WTC11 (cell line): Measurements from ENCODE around the gene NLGN1. TPM values are rescaled to one million over a fixed set of nuclear protein-coding genes. Genes with fewer than 3 reads are reported as not detected.

Source experiments
- ATAC-seq: fragments of 200-7000 bp; cut with Tn5 transposase; 2 replicates; pipeline ENCODE4 v1.10.0; 2021; ENCODE audit warnings: mild to moderate bottlenecking, moderate library complexity
- CTCF ChIA-PET: fragments of 300-600 bp; sonication (Branson Sonifier 250); formaldehyde crosslinking; loops from one replicate; lab custom pipeline; 2021; ENCODE audit warnings: antibody characterized with exemption; lab: Charles Lee
- POLR2A ChIA-PET: fragments of 350-600 bp; sonication (Branson Sonifier 250); formaldehyde crosslinking; loops from one replicate; lab custom pipeline; 2021; ENCODE audit warnings: antibody characterized with exemption; lab: Charles Lee
- DNase-seq: peaks from one replicate; pipeline ENCODE4 v3.0.0; 2021; ENCODE audit warnings: low spot score
- H3K27ac Mint-ChIP-seq: 2 replicates; pipeline ENCODE4 v1.8.0; 2021; ENCODE audit warnings: mixed read lengths
- H3K27me3 Mint-ChIP-seq: 2 replicates; pipeline ENCODE4 v1.8.0; 2021; ENCODE audit warnings: low read depth, mild to moderate bottlenecking, moderate library complexity, mixed read lengths
- H3K36me3 Mint-ChIP-seq: 2 replicates; pipeline ENCODE4 v1.8.0; 2021; ENCODE audit warnings: mixed read lengths
- H3K4me1 Mint-ChIP-seq: 2 replicates; pipeline ENCODE4 v1.8.0; 2022; ENCODE audit warnings: mixed read lengths
- H3K4me3 Mint-ChIP-seq: 2 replicates; pipeline ENCODE4 v1.8.0; 2021; ENCODE audit warnings: mild to moderate bottlenecking, moderate library complexity, mixed read lengths
- H3K9me3 Mint-ChIP-seq: 2 replicates; pipeline ENCODE4 v1.8.0; 2021; ENCODE audit warnings: mixed read lengths
- AFF4 ChIP-seq: sonication (generic); formaldehyde crosslinking; IDR thresholded peaks from 2 replicates; pipeline ENCODE4 v1.8.1; 2023; ENCODE audit warnings: mild to moderate bottlenecking, missing genetic modification reagents, borderline replicate concordance
- ATF1 ChIP-seq: sonication (generic); formaldehyde crosslinking; IDR thresholded peaks from 2 replicates; pipeline ENCODE4 v1.8.1; 2023; ENCODE audit warnings: mild to moderate bottlenecking, moderate library complexity, missing genetic modification reagents
- CBFB ChIP-seq: sonication (generic); formaldehyde crosslinking; IDR thresholded peaks from 2 replicates; pipeline ENCODE4 v1.8.1; 2022; ENCODE audit warnings: mild to moderate bottlenecking, low read depth, missing genetic modification reagents
- ETV6 ChIP-seq: sonication (generic); formaldehyde crosslinking; IDR thresholded peaks from 2 replicates; pipeline ENCODE4 v1.8.1; 2022; ENCODE audit warnings: mild to moderate bottlenecking, missing genetic modification reagents
- FOXK1 ChIP-seq: sonication (generic); formaldehyde crosslinking; IDR thresholded peaks from 2 replicates; pipeline ENCODE4 v1.8.0; 2022; ENCODE audit warnings: mild to moderate bottlenecking, moderate library complexity, missing genetic modification reagents
- JAZF1 ChIP-seq: fragments of 250-450 bp; sonication (Bioruptor Pico); IDR thresholded peaks from 2 replicates; pipeline ENCODE4 v1.9.0; 2021; ENCODE audit warnings: moderate library complexity, mild to moderate bottlenecking, inconsistent platforms
- KAT7 ChIP-seq: sonication (generic); formaldehyde crosslinking; IDR thresholded peaks from 2 replicates; pipeline ENCODE4 v1.8.1; 2023; ENCODE audit warnings: missing genetic modification reagents, mild to moderate bottlenecking, borderline replicate concordance
- TCF7 ChIP-seq: sonication (generic); formaldehyde crosslinking; IDR thresholded peaks from 2 replicates; pipeline ENCODE4 v1.8.0; 2022; ENCODE audit warnings: mild to moderate bottlenecking, low read depth, missing genetic modification reagents, moderate library complexity
- TP53 ChIP-seq: sonication (generic); formaldehyde crosslinking; IDR thresholded peaks from 2 replicates; pipeline ENCODE4 v1.8.1; 2023; ENCODE audit warnings: mild to moderate bottlenecking, missing genetic modification reagents
- ZNF121 ChIP-seq: sonication (generic); formaldehyde crosslinking; IDR thresholded peaks from 2 replicates; pipeline ENCODE4 v1.8.0; 2023; ENCODE audit warnings: missing genetic modification reagents
- ZSCAN18 ChIP-seq: fragments of 250-450 bp; sonication (Bioruptor Pico); IDR thresholded peaks from 2 replicates; pipeline ENCODE4 v2.1.2; 2022; ENCODE audit warnings: mild to moderate bottlenecking, moderate library complexity
- total RNA-seq: library from RNA; stranded (reverse); gene quantifications from 3 replicates; pipeline ENCODE4 v1.2.3, GENCODE V29; 2021
- TF ChIP-seq, protein P1 (sequence below): sonication (generic); formaldehyde crosslinking; IDR thresholded peaks from 2 replicates; pipeline ENCODE4 v1.8.1; 2023; ENCODE audit warnings: mild to moderate bottlenecking, missing genetic modification reagents
- TF ChIP-seq, protein P2 (sequence below): sonication (generic); formaldehyde crosslinking; IDR thresholded peaks from 2 replicates; pipeline ENCODE4 v1.8.1; 2023; ENCODE audit warnings: mild to moderate bottlenecking, moderate library complexity, missing genetic modification reagents
- TF ChIP-seq, protein P3 (sequence below): fragments of 250-450 bp; sonication (Bioruptor Pico); IDR thresholded peaks from 2 replicates; pipeline ENCODE4 v1.9.0; 2021; ENCODE audit warnings: mild to moderate bottlenecking, borderline replicate concordance

The NLGN1 gene
- total RNA-seq, 1 experiment from 2014 or later = 12.4 TPM

DNA sequence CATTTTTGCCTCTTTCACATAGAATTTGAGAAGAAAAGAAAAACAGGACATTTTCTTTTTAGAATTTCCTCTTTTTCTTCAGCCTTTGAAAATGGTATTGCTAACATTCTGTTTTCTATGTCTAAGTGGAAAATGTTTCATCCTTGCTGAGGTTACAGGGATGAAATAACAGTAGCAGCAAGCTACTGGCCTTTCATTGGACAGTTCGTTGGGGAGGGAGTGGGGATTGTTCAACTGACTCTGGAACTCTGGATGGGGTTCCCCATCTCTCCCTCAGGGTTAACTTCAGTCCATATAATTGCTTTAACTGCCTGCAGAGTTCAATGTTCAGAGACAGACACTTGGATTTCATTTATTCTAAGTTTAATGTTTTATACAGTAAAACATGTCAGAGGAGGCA lies 346.0 kb downstream of the NLGN1 start (continued):
- TF ChIP-seq JAZF1 (CRISPR knock-in tag) (no peak), ATF1 (CRISPR knock-in tag) (no peak)

DNA sequence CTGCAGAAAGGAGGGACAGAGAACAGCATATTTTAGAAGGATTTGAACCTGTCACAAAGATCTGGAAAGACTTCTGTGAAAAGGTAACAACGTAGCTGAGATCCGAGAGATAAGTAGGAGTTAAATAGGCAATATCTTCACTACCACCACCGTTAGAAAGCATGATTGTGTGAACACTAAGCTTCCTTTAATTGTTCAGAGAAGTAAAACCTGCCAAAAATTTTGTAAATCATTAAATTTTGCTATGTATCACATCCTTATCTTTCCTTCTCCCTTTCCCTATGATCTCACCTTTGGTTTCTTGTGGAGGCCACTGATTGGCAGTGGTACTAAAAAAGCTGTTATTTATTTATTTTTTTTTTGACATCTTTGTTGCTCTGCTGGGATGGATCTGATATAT lies 346.9 kb downstream of the NLGN1 start:
- ChIA-PET CTCF (no interaction called here), POLR2A (no interaction called here)
- ATAC-seq (no peak), DNase-seq (no peak)
- Mint-ChIP-seq H3K36me3 (peaks cover 4% of the 10 kb centered on the region), H3K4me3 (no peak overlapping the region), H3K4me1 (peaks cover 18% of the 10 kb centered on the region), H3K27me3 (no peaks in the 10 kb centered on the region), H3K27ac (no peak overlapping the region), H3K9me3 (peaks cover 6% of the 10 kb centered on the region)
- TF ChIP-seq CBFB (CRISPR knock-in tag) (no peak), TCF7 (CRISPR knock-in tag) (no peak), KAT7 (CRISPR knock-in tag) (no peak), TP53 (CRISPR knock-in tag) (no peak), ZSCAN18 (CRISPR knock-in tag) (no peak), AFF4 (CRISPR knock-in tag) (no peak), ZNF121 (no peak), FOXK1 (CRISPR knock-in tag) (no peak), ETV6 (no peak)
- TF ChIP-seq, protein P1, sequence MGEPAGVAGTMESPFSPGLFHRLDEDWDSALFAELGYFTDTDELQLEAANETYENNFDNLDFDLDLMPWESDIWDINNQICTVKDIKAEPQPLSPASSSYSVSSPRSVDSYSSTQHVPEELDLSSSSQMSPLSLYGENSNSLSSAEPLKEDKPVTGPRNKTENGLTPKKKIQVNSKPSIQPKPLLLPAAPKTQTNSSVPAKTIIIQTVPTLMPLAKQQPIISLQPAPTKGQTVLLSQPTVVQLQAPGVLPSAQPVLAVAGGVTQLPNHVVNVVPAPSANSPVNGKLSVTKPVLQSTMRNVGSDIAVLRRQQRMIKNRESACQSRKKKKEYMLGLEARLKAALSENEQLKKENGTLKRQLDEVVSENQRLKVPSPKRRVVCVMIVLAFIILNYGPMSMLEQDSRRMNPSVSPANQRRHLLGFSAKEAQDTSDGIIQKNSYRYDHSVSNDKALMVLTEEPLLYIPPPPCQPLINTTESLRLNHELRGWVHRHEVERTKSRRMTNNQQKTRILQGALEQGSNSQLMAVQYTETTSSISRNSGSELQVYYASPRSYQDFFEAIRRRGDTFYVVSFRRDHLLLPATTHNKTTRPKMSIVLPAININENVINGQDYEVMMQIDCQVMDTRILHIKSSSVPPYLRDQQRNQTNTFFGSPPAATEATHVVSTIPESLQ (CRISPR knock-in tag) = no peak
- TF ChIP-seq, protein P2, sequence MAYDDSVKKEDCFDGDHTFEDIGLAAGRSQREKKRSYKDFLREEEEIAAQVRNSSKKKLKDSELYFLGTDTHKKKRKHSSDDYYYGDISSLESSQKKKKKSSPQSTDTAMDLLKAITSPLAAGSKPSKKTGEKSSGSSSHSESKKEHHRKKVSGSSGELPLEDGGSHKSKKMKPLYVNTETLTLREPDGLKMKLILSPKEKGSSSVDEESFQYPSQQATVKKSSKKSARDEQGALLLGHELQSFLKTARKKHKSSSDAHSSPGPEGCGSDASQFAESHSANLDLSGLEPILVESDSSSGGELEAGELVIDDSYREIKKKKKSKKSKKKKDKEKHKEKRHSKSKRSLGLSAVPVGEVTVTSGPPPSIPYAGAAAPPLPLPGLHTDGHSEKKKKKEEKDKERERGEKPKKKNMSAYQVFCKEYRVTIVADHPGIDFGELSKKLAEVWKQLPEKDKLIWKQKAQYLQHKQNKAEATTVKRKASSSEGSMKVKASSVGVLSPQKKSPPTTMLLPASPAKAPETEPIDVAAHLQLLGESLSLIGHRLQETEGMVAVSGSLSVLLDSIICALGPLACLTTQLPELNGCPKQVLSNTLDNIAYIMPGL (CRISPR knock-in tag) = no peak
- TF ChIP-seq, protein P3, sequence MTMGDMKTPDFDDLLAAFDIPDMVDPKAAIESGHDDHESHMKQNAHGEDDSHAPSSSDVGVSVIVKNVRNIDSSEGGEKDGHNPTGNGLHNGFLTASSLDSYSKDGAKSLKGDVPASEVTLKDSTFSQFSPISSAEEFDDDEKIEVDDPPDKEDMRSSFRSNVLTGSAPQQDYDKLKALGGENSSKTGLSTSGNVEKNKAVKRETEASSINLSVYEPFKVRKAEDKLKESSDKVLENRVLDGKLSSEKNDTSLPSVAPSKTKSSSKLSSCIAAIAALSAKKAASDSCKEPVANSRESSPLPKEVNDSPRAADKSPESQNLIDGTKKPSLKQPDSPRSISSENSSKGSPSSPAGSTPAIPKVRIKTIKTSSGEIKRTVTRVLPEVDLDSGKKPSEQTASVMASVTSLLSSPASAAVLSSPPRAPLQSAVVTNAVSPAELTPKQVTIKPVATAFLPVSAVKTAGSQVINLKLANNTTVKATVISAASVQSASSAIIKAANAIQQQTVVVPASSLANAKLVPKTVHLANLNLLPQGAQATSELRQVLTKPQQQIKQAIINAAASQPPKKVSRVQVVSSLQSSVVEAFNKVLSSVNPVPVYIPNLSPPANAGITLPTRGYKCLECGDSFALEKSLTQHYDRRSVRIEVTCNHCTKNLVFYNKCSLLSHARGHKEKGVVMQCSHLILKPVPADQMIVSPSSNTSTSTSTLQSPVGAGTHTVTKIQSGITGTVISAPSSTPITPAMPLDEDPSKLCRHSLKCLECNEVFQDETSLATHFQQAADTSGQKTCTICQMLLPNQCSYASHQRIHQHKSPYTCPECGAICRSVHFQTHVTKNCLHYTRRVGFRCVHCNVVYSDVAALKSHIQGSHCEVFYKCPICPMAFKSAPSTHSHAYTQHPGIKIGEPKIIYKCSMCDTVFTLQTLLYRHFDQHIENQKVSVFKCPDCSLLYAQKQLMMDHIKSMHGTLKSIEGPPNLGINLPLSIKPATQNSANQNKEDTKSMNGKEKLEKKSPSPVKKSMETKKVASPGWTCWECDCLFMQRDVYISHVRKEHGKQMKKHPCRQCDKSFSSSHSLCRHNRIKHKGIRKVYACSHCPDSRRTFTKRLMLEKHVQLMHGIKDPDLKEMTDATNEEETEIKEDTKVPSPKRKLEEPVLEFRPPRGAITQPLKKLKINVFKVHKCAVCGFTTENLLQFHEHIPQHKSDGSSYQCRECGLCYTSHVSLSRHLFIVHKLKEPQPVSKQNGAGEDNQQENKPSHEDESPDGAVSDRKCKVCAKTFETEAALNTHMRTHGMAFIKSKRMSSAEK (CRISPR knock-in tag) = no peak
